Endodermal cell (in vitro differentiated cells): ENCODE measurements around the gene ANXA4. TPM values are rescaled to one million over a fixed set of nuclear protein-coding genes. Genes with fewer than 3 reads are reported as not detected.

Experiments used
- DNase-seq: peaks from one replicate; pipeline ENCODE4 v3.0.0-alpha.2; 2017
- H3K27ac ChIP-seq: 2 replicates; pipeline ENCODE4 v1.5.1; 2013; ENCODE audit warnings: mild to moderate bottlenecking, low read depth, low read length, moderate library complexity
- H3K27me3 ChIP-seq: 2 replicates; pipeline ENCODE4 v1.6.1; 2013; ENCODE audit warnings: mild to moderate bottlenecking, low read length, moderate library complexity; ENCODE audit not compliant: insufficient read depth, control insufficient read depth, poor library complexity, severe bottlenecking
- H3K36me3 ChIP-seq: 2 replicates; pipeline ENCODE4 v1.7.0; 2013; ENCODE audit warnings: mild to moderate bottlenecking, low read length, moderate library complexity; ENCODE audit not compliant: control insufficient read depth, insufficient read depth
- H3K4me1 ChIP-seq: one replicate; pipeline ENCODE4 v1.7.0; 2013; ENCODE audit warnings: low read length; ENCODE audit not compliant: control insufficient read depth, insufficient read depth
- H3K4me3 ChIP-seq: 2 replicates; pipeline ENCODE4 v1.5.1; 2013; ENCODE audit warnings: mild to moderate bottlenecking, low read length, moderate library complexity
- H3K9ac ChIP-seq: 2 replicates; pipeline ENCODE4 v1.6.1; 2013; ENCODE audit warnings: mild to moderate bottlenecking, low read length, moderate library complexity; ENCODE audit not compliant: poor library complexity, severe bottlenecking; ENCODE audit errors: extremely low read depth
- H3K9me3 ChIP-seq: 2 replicates; pipeline ENCODE4 v1.6.1; 2013; ENCODE audit warnings: mild to moderate bottlenecking, low read length, moderate library complexity; ENCODE audit not compliant: control insufficient read depth
- H3K27ac Mint-ChIP-seq: 2 replicates; pipeline ENCODE4 v1.8.0; 2020; ENCODE audit warnings: mixed read lengths
- H3K27me3 Mint-ChIP-seq: 2 replicates; pipeline ENCODE4 v1.8.0; 2021; ENCODE audit warnings: mild to moderate bottlenecking, mixed read lengths; ENCODE audit not compliant: insufficient read depth
- H3K36me3 Mint-ChIP-seq: 2 replicates; pipeline ENCODE4 v1.8.0; 2020; ENCODE audit warnings: low read depth, mixed read lengths
- H3K4me1 Mint-ChIP-seq: 2 replicates; pipeline ENCODE4 v1.8.0; 2020; ENCODE audit warnings: mixed read lengths
- H3K4me3 Mint-ChIP-seq: 2 replicates; pipeline ENCODE4 v1.8.0; 2020; ENCODE audit warnings: mild to moderate bottlenecking, moderate library complexity, mixed read lengths
- H3K9me3 Mint-ChIP-seq: 2 replicates; pipeline ENCODE4 v1.8.0; 2020; ENCODE audit warnings: mild to moderate bottlenecking, mixed read lengths
- WGBS, 2 experiments: methylation state at CpG; one replicate each; pipeline versions ENCODE4 v1.1.5 to v1.1.7; 2013; ENCODE audit warnings: missing lambda C conversion rate in 2 of 2, mixed read lengths in 1 of 2; ENCODE audit not compliant: insufficient coverage in 1 of 2, insufficient read length in 1 of 2; 5-methylcytosine and 5-hydroxymethylcytosine counted together
- total RNA-seq, 2 donors: library from RNA; stranded (reverse); fragmentation: NEBNext Ultra II Directional in 1 of 2; extraction: Animal tissue kit (Norgen Biotek cat#: 25700) in 1 of 2; gene quantifications; 2 replicates in 1 of 2; 3 replicates in 1 of 2; pipeline ENCODE4 v1.2.1, GENCODE V29; 2021
- TF ChIP-seq, protein P1 (sequence below): fragments of 200-600 bp; sonication (generic); conservative IDR thresholded peaks from 2 replicates; pipeline ENCODE4 v1.5.0; 2021; ENCODE audit warnings: antibody characterized with exemption, mild to moderate bottlenecking

ANXA4 gene
- total RNA-seq, 2 donors from 2014 or later, result 18.0 to 21.4 TPM

DNA sequence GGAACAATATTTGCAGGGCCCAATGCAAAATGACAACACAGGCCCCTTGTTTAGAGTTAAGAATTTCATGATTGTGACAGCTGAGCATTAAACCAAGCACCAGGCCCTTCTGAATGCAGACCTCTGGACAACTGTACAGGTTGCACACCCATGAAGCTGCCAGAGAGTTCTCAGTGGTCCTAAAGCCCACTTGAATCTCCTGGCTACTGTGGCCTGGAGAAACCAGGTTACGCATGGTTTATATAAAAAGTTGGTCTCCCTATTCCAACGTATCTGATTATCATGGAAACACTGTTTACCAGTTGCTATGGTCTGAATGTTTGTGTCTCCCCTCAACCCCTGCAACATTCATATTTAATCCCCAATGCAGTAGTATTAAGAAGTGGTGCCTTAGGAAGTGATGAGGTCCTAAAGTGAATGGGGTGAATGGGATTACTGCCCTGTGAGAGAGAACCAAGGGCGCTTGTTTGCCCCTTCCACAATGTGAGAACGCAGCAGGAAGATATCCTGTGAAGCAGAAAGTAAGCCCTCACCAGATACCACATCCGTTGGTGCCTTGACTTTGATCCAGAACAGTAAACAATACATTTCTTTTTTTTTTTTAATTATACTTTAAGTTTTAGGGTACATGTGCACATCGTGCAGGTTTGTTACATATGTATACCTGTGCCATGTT, 48.0 kb upstream of the ANXA4 start:
- no peaks in the 10 kb centered on the region for H3K36me3 ChIP-seq
- H3K27ac Mint-ChIP-seq, result no peak overlapping the region
- H3K4me1 ChIP-seq, result no peaks in the 10 kb centered on the region
- no peaks in the 10 kb centered on the region for H3K27me3 Mint-ChIP-seq
- no peak for DNase-seq
- no peaks in the 10 kb centered on the region for H3K36me3 Mint-ChIP-seq
- H3K9me3 Mint-ChIP-seq, result no peaks in the 10 kb centered on the region
- 97 to 100% methylated on average over 3 to 5 of the region's 6 CpGs for WGBS, 2 experiments
- H3K4me3 Mint-ChIP-seq, result no peak overlapping the region
- no peak overlapping the region for H3K4me3 ChIP-seq
- no peak overlapping the region for H3K9ac ChIP-seq
- H3K4me1 Mint-ChIP-seq, result no peaks in the 10 kb centered on the region
- no peak overlapping the region for H3K27ac ChIP-seq
- no peaks in the 10 kb centered on the region for H3K27me3 ChIP-seq
- TF ChIP-seq, protein P1, sequence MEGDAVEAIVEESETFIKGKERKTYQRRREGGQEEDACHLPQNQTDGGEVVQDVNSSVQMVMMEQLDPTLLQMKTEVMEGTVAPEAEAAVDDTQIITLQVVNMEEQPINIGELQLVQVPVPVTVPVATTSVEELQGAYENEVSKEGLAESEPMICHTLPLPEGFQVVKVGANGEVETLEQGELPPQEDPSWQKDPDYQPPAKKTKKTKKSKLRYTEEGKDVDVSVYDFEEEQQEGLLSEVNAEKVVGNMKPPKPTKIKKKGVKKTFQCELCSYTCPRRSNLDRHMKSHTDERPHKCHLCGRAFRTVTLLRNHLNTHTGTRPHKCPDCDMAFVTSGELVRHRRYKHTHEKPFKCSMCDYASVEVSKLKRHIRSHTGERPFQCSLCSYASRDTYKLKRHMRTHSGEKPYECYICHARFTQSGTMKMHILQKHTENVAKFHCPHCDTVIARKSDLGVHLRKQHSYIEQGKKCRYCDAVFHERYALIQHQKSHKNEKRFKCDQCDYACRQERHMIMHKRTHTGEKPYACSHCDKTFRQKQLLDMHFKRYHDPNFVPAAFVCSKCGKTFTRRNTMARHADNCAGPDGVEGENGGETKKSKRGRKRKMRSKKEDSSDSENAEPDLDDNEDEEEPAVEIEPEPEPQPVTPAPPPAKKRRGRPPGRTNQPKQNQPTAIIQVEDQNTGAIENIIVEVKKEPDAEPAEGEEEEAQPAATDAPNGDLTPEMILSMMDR, result no peak
- H3K9me3 ChIP-seq, result no peaks in the 10 kb centered on the region

GRCh38 chr2:69694894-69695849, 46.8 kb upstream of the ANXA4 start:
- Mint-ChIP-seq H3K27me3 (no peaks in the 10 kb centered on the region), H3K4me3 (no peak overlapping the region), H3K9me3 (no peaks in the 10 kb centered on the region), H3K36me3 (no peaks in the 10 kb centered on the region), H3K27ac (no peak overlapping the region), H3K4me1 (no peaks in the 10 kb centered on the region)
- TF ChIP-seq, protein P1, result no peak
- WGBS, 2 experiments, result 82 to 90% methylated on average over 10 to 12 of the region's 12 CpGs
- Histone ChIP-seq H3K27me3 (no peaks in the 10 kb centered on the region), H3K9me3 (no peaks in the 10 kb centered on the region), H3K4me1 (no peaks in the 10 kb centered on the region), H3K27ac (no peak overlapping the region), H3K36me3 (no peaks in the 10 kb centered on the region), H3K4me3 (no peak overlapping the region), H3K9ac (no peak overlapping the region)
- DNase-seq, result no peak

GRCh38 chr2:69695850-69696216, 46.1 kb upstream of the ANXA4 start:
- TF ChIP-seq, protein P1, result no peak
- H3K36me3 Mint-ChIP-seq, result no peaks in the 10 kb centered on the region
- H3K4me1 Mint-ChIP-seq, result no peaks in the 10 kb centered on the region
- H3K27me3 Mint-ChIP-seq, result no peaks in the 10 kb centered on the region
- no CpG with 5 or more reads among the region's 2 CpGs for WGBS, 2 experiments
- DNase-seq, result no peak
- H3K27ac Mint-ChIP-seq, result no peak overlapping the region
- H3K4me3 ChIP-seq, result no peak overlapping the region
- H3K27ac ChIP-seq, result no peak overlapping the region
- H3K9me3 Mint-ChIP-seq, result no peaks in the 10 kb centered on the region
- H3K27me3 ChIP-seq, result no peaks in the 10 kb centered on the region
- no peaks in the 10 kb centered on the region for H3K36me3 ChIP-seq
- H3K9ac ChIP-seq, result no peak overlapping the region
- no peaks in the 10 kb centered on the region for H3K4me1 ChIP-seq
- H3K4me3 Mint-ChIP-seq, result no peak overlapping the region
- H3K9me3 ChIP-seq, result no peaks in the 10 kb centered on the region
